IMR-90 (cell line): ENCODE results near the gene TNFAIP6. TPM values are rescaled to one million over a fixed set of nuclear protein-coding genes. Genes with fewer than 3 reads are reported as not detected.

ENCODE experiments used
- ATAC-seq: fragments of 200-7000 bp; cut with Tn5 transposase; 2 replicates; pipeline ENCODE4 v1.9.1; 2020; ENCODE audit warnings: low read depth, mild to moderate bottlenecking, moderate library complexity
- BruUV-seq: library from RNA; stranded (reverse); fragments of 400-500 nt; replicated peaks from 2 replicates; lab custom pipeline; 2021; lab: Mats Ljungman, UMichigan
- CTCF ChIA-PET: fragments of 300-600 bp; formaldehyde crosslinking; extraction: SDS; loops from one replicate; lab custom pipeline; 2021; ENCODE audit warnings: antibody characterized with exemption; lab: Yijun Ruan, JAX
- POLR2A ChIA-PET: fragments of 300-600 bp; sonication (Branson Sonifier 250); formaldehyde crosslinking; loops from one replicate; lab custom pipeline; 2022; ENCODE audit warnings: antibody characterized with exemption; ENCODE audit not compliant: unreplicated experiment; lab: Charles Lee
- DNase-seq: peaks from one replicate; pipeline ENCODE4 v3.0.0; 2013
- H2AFZ ChIP-seq: replicated peaks from 2 replicates; pipeline ENCODE3; 2013; ENCODE audit warnings: low read length, mild to moderate bottlenecking; ENCODE audit not compliant: poor library complexity
- H2AK5ac ChIP-seq: 2 replicates; pipeline ENCODE4 v1.6.1; 2013; ENCODE audit warnings: low read depth, low read length, inconsistent platforms
- H2AK9ac ChIP-seq: replicated peaks from 2 replicates; pipeline ENCODE3; 2013; ENCODE audit warnings: mild to moderate bottlenecking, low read depth, low read length, moderate library complexity; ENCODE audit not compliant: poor library complexity
- H2BK120ac ChIP-seq: 2 replicates; pipeline ENCODE4 v1.6.1; 2013; ENCODE audit warnings: low read depth, low read length, inconsistent platforms
- H2BK15ac ChIP-seq: 3 replicates; pipeline ENCODE4 v1.6.1; 2013; ENCODE audit warnings: low read depth, low read length, inconsistent platforms
- H2BK20ac ChIP-seq: 2 replicates; pipeline ENCODE4 v1.6.1; 2013; ENCODE audit warnings: low read depth, mild to moderate bottlenecking, inconsistent platforms, low read length, moderate library complexity
- H2BK5ac ChIP-seq: 2 replicates; pipeline ENCODE4 v1.6.1; 2013; ENCODE audit warnings: mild to moderate bottlenecking, low read depth, low read length, inconsistent platforms; ENCODE audit not compliant: poor library complexity, severe bottlenecking
- H3K14ac ChIP-seq: replicated peaks from 2 replicates; pipeline ENCODE4 v1.6.1; 2013; ENCODE audit warnings: low read depth, low read length, inconsistent platforms
- H3K18ac ChIP-seq: 2 replicates; pipeline ENCODE4 v1.6.1; 2013; ENCODE audit warnings: low read depth, low read length, control low read depth
- H3K23ac ChIP-seq: 2 replicates; pipeline ENCODE4 v1.6.1; 2013; ENCODE audit warnings: low read depth, low read length, inconsistent platforms
- H3K27ac ChIP-seq: 2 replicates; pipeline ENCODE4 v1.5.1; 2013; ENCODE audit warnings: mild to moderate bottlenecking, control low read depth, low read length; ENCODE audit not compliant: insufficient read depth
- H3K27me3 ChIP-seq: 2 replicates; pipeline ENCODE4 v1.6.1; 2013; ENCODE audit warnings: low read length; ENCODE audit not compliant: control insufficient read depth, insufficient read depth
- H3K36me3 ChIP-seq: 2 replicates; pipeline ENCODE4 v1.6.1; 2013; ENCODE audit warnings: low read length, mixed read lengths; ENCODE audit not compliant: control insufficient read depth, insufficient read depth
- H3K4ac ChIP-seq: 2 replicates; pipeline ENCODE4 v1.6.1; 2013; ENCODE audit warnings: low read depth, low read length, inconsistent platforms
- H3K4me1 ChIP-seq: 2 replicates; pipeline ENCODE4 v1.6.1; 2013; ENCODE audit warnings: low read length, mixed read lengths; ENCODE audit not compliant: control insufficient read depth, insufficient read depth
- H3K4me2 ChIP-seq: 2 replicates; pipeline ENCODE4 v1.6.1; 2013; ENCODE audit warnings: low read depth, mild to moderate bottlenecking, control low read depth, low read length, moderate library complexity
- H3K4me3 ChIP-seq: 2 replicates; pipeline ENCODE4 v1.5.1; 2013; ENCODE audit warnings: low read depth, mild to moderate bottlenecking, control low read depth, low read length, moderate library complexity; ENCODE audit not compliant: insufficient read depth
- H3K56ac ChIP-seq: 2 replicates; pipeline ENCODE4 v1.6.1; 2013; ENCODE audit warnings: low read length, inconsistent platforms; ENCODE audit not compliant: insufficient read depth; ENCODE audit errors: extremely low read depth
- H3K79me1 ChIP-seq, 2 experiments: 2 replicates each; pipeline ENCODE4 v1.6.1; 2013; ENCODE audit warnings: low read length in 2 of 2, inconsistent platforms in 1 of 2, low read depth in 1 of 2
- H3K9ac ChIP-seq: 2 replicates; pipeline ENCODE4 v1.6.1; 2013; ENCODE audit warnings: low read depth, low read length, control low read depth
- H3K9me1 ChIP-seq: 2 replicates; pipeline ENCODE4 v1.6.1; 2013; ENCODE audit warnings: low read length, inconsistent platforms; ENCODE audit not compliant: insufficient read depth
- H3K9me3 ChIP-seq: 2 replicates; pipeline ENCODE4 v1.6.1; 2013; ENCODE audit warnings: low read length; ENCODE audit not compliant: control insufficient read depth, insufficient read depth
- H4K20me1 ChIP-seq: 2 replicates; pipeline ENCODE4 v1.6.1; 2013; ENCODE audit warnings: low read length, inconsistent platforms; ENCODE audit not compliant: insufficient read depth
- H4K5ac ChIP-seq: 2 replicates; pipeline ENCODE4 v1.6.1; 2013; ENCODE audit warnings: mild to moderate bottlenecking, low read depth, low read length, control low read depth
- H4K8ac ChIP-seq, 2 experiments: 2 replicates each; pipeline ENCODE4 v1.6.1; 2013; ENCODE audit warnings: low read depth in 2 of 2, low read length in 2 of 2, control low read depth in 1 of 2, inconsistent platforms in 1 of 2
- H4K91ac ChIP-seq: 2 replicates; pipeline ENCODE4 v1.6.1; 2013; ENCODE audit warnings: low read depth, low read length, inconsistent platforms; ENCODE audit not compliant: insufficient read depth
- CTCF ChIP-seq: conservative IDR thresholded peaks from 2 replicates; pipeline ENCODE4 v1.5.1; 2012; ENCODE audit warnings: mild to moderate bottlenecking, low read depth, low read length, improper control_type of control experiment
- MAZ ChIP-seq: IDR thresholded peaks from 2 replicates; pipeline ENCODE4 v1.6.1; 2012; ENCODE audit warnings: low read depth, mild to moderate bottlenecking, low read length, improper control_type of control experiment, moderate library complexity, borderline replicate concordance
- POLR2A ChIP-seq: IDR thresholded peaks from 2 replicates; pipeline ENCODE4 v1.6.1; 2012; ENCODE audit warnings: mild to moderate bottlenecking, low read depth, low read length
- RCOR1 ChIP-seq: IDR thresholded peaks from 2 replicates; pipeline ENCODE4 v1.6.1; 2012; ENCODE audit warnings: mild to moderate bottlenecking, low read length, improper control_type of control experiment; ENCODE audit not compliant: insufficient replicate concordance
- USF2 ChIP-seq: fragments of 150-350 bp; IDR thresholded peaks from 2 replicates; pipeline ENCODE4 v1.6.1; 2017; ENCODE audit warnings: mild to moderate bottlenecking, antibody characterized with exemption, low read length, low read depth
- dilution Hi-C: fragments of 300-500 bp; cut with HindIII; formaldehyde crosslinking; loops from one replicate; pipeline ENCODE4 v1.14.3; 2018; ENCODE audit warnings: low sequenced_read_pairs; ENCODE audit not compliant: unreplicated experiment
- in situ Hi-C: fragments of 300-500 bp; cut with MboI; formaldehyde crosslinking; loops from 3 replicates; pipeline ENCODE4 v1.14.3; 2019; ENCODE audit warnings: low sequenced_read_pairs, inconsistent platforms, mixed read lengths
- intact Hi-C: fragments of 100-400 bp; cut with micrococcal nuclease; formaldehyde crosslinking; loops from 2 replicates; pipeline ENCODE4 v1.10.0; 2022
- polyA plus RNA-seq, 3 experiments: library from polyadenylated mRNA; depleted of rRNA; stranded (reverse); fragments of >200 nt; gene quantifications; 2 replicates each; pipeline ENCODE4 v1.2.3, GENCODE V29; 2012; ENCODE audit warnings: low replicate concordance in 1 of 3
- total RNA-seq: library from RNA; depleted of rRNA; stranded (reverse); fragments of >200 nt; gene quantifications from 2 replicates; pipeline ENCODE4 v1.2.3, GENCODE V29; 2012
- TF ChIP-seq, protein P1 (sequence below): fragments of 150-350 bp; IDR thresholded peaks from 2 replicates; pipeline ENCODE4 v1.6.1; 2016; ENCODE audit warnings: low read depth, mild to moderate bottlenecking, low read length, moderate library complexity, borderline replicate concordance

The TNFAIP6 gene
- total and polyA plus RNA-seq, 2 of the 4 experiments (the other 2 are of a cell fraction), result 1.8 to 2.9 TPM

DNA sequence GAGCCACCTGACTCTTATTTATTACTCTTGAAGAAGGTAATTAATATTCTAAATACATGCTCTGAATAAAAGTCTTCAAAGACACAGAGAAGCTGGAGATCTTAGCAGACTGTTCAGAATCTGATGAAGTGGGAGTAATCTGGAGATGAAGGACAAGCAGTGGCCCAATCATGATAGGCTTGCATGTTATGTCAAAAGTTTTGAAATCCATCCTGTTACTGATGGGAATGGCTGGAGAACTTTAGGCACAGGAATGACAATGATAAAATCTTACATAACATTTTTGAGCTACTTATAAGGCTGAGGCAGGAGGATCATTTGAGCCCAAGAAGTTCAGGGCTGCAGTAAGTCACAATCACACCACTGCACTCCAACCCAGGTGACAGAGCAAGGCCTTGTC lies 49.9 kb downstream of the TNFAIP6 start:
- peaks cover 11% of the 10 kb centered on the region for H4K20me1 ChIP-seq
- H3K4me1 ChIP-seq, result no peaks in the 10 kb centered on the region
- no TSS peak for BruUV-seq
- no peak for DNase-seq
- H3K56ac ChIP-seq, result no peak overlapping the region
- no peaks in the 10 kb centered on the region for H3K27me3 ChIP-seq
- H3K27ac ChIP-seq, result no peak overlapping the region
- no peak overlapping the region for H3K23ac ChIP-seq
- POLR2A ChIA-PET, result no interaction called here
- H3K4me2 ChIP-seq, result no peak overlapping the region
- intact Hi-C loops (no loop called here), in situ Hi-C loops (no loop called here), dilution Hi-C loops (no loop called here)
- peaks cover under 1% of the 10 kb centered on the region for H3K36me3 ChIP-seq
- peaks cover under 1% of the 10 kb centered on the region; the same call in 1 of the 2 replicates for H3K9me1 ChIP-seq
- H2AK9ac ChIP-seq, result no peak overlapping the region
- TF ChIP-seq MAZ (no peak), RCOR1 (no peak), POLR2A (no peak), CTCF (no peak), USF2 (no peak)
- TF ChIP-seq, protein P1, sequence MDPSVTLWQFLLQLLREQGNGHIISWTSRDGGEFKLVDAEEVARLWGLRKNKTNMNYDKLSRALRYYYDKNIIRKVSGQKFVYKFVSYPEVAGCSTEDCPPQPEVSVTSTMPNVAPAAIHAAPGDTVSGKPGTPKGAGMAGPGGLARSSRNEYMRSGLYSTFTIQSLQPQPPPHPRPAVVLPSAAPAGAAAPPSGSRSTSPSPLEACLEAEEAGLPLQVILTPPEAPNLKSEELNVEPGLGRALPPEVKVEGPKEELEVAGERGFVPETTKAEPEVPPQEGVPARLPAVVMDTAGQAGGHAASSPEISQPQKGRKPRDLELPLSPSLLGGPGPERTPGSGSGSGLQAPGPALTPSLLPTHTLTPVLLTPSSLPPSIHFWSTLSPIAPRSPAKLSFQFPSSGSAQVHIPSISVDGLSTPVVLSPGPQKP, result no peak
- H3K4ac ChIP-seq, result no peak overlapping the region
- H2BK15ac ChIP-seq, result no peak overlapping the region
- no peak overlapping the region for H4K91ac ChIP-seq
- no peak overlapping the region for H2BK5ac ChIP-seq
- H2BK20ac ChIP-seq, result no peak overlapping the region
- H3K4me3 ChIP-seq, result no peak overlapping the region
- no peak overlapping the region for H3K14ac ChIP-seq
- no peak overlapping the region for H2AFZ ChIP-seq
- H4K8ac ChIP-seq, result no peak overlapping the region
- CTCF ChIA-PET, result no interaction called here
- no peak overlapping the region for H2AK5ac ChIP-seq
- no peak overlapping the region for H3K9ac ChIP-seq
- H4K5ac ChIP-seq, result no peak overlapping the region
- ATAC-seq, result no peak
- no peaks in the 10 kb centered on the region for H3K9me3 ChIP-seq
- no peak overlapping the region for H3K18ac ChIP-seq
- H3K79me1 ChIP-seq, result peaks cover 0 to 8% of the 10 kb centered on the region in 2 experiments; a peak in 3 of 4 replicates
- H2BK120ac ChIP-seq, result no peak overlapping the region
